GM18507 (cell line): ENCODE results near the gene SMARCD3.

Experiments used
- DNase-seq: peaks from one replicate; pipeline ENCODE4 v3.0.0; 2011; ENCODE audit warnings: low read depth; ENCODE audit not compliant: insufficient read length; ENCODE audit errors: extremely low spot score
- FAIRE-seq: peaks from 2 replicates; lab custom pipeline; 2011; peaks lifted over from hg19 to GRCh38; lab: Jason Lieb, UNC

Gene SMARCD3

DNA sequence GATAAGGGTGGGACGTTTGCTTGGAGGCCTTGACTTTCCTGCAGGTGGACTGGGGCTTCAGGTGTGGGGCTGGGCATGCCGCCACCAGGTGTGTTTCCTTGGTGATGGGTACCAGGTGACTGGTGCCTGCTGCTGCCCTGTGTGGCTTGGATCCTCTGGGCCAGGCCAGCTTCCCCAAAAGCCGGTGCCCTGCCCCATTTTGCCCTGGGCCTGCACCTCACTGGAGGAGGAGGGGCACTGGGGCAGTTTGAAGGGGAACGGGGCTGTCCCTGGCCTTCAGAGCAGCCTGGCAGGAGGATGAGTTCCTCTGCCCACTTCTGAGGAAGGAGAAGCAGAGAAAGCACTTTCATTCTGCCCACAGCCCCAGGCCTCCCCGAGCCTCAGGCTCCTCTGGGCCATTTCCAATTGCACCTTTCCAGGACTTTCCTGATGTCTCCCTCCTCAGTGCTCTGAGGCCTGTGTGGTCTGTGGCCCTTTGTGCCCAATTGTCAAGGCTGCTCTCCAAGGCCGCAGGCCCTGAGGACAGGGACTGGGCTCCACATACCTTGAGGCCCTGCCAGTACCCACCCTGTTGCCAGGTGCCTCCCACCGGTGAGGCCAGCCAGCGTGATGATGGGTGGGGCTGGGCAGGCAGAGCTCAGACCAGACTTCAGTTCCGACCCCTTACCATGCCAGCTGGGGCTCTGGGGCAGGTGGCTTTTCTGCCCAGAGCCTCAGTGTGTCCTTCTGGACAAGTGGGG, 25.3 kb upstream of the SMARCD3 start:
- DNase-seq (no peak), FAIRE-seq (no peak)

DNA sequence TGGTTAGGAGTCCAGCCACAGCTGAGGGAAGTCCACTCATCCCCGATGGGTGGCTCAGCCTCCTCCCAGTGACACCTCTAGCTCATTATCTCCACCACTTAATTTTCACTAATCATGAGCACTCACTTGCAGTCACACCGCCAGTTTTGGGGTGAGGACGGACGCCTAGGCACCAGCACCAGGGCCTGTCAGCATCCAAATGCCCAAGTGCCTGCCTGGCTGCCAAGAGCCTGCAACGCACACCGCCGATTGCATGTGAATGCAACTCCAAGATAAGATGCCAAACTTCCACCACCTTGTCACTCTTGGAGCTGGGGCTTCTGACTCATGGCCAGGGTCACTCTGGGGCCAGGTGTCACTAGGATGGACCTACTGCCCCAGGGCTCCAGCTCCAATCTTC, 24.4 kb upstream of the SMARCD3 start:
- FAIRE-seq (no peak), DNase-seq (no peak)

DNA sequence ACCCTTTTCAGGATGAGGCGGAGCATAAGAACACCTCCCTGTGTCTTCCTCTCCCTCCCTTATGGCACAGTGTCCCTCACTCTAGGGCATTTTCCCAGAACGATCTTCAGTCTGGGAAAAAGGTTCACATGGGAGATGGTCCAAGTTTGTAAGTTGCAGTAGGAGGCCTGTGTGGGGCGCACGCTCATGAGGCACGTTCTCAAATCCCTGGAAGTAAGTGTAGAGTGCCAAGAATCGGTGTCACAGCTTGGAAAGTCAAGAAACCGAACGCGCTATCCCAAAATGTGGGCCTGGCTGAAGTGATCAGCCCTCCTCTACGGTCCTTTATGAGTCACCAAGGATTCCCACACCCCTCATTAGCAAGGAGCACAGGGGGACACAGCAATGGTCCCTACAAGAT, 23.9 kb upstream of the SMARCD3 start:
- FAIRE-seq (no peak), DNase-seq (no peak)

DNA sequence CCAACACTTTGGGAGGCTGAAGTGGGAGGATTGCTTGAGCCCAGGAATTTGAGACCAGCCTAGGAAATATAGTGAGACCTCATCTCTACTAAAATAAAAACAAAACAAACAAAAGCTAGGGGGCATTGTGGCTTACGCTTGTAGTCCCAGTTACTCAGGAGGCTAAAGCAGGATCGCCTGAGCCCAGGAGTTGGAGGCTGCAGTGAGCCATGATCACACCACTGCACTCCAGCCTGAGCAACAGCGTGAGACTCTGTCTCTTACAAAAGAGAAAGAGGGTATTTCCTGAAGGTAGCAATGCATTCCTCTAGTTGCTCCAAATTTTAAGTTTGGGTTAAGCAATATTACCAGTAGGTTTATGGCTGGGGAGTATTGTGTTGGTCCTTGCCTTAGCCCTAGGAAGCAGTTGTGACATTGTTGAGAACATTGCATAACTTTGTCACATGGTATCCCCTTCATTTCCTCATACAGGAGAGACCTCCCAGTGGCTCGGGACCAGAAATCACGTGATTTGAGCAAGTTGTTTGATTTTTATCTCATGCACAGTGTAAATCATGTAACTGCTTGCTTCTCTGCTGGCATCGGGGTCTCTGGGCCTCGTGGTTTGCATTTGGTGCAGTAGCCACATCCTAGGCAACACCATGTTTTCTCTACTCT, 23.3 kb upstream of the SMARCD3 start:
- FAIRE-seq: no peak
- DNase-seq: no peak

DNA sequence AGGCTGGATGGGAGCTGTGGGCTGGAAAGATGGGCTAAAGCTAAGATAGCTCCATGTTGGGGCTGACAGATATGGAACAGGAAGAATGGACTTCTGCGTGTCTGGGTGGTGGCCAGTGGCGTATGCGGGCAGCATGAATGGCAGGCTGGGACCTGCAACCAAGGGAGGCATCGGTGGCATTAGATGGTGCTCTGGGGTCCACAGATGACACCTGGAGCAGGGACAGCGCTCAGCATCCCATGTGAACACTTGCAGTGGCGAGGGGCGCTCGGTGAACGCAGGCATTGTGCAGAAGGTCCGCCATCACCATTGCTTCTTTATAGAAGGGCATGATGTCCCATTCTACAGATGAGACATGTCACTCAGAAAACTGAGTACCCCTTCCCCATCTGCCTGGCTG, 21.0 kb upstream of the SMARCD3 start:
- FAIRE-seq: no peak
- DNase-seq: no peak

DNA sequence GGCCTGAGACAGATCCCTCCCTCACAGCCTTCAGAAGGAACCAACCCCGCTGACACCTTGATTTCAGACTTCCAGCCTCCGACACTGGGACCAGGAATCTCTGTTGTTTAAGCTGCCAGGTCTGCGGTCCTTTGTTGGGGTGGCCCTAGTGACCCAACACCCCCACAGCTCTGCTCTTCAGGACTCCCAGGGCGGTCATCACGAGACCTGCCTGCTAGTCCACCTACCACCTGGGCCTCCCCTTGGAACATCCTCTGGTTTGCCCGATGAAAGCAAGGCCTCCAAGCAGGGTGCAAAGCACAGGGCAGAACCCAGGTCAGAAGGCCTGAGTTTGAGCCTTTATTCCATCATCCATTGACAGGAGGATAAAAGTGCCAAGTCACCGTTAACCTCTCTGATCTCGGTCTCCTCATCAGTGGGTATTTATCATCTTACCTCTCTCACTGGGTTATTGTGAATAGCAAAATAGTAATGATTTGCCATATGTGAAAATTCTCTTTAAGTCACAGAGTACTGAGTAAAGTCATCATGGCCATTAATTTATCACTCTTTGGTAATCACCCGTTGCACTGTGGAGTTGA, 16.9 kb upstream of the SMARCD3 start:
- DNase-seq: no peak
- FAIRE-seq: no peak

DNA sequence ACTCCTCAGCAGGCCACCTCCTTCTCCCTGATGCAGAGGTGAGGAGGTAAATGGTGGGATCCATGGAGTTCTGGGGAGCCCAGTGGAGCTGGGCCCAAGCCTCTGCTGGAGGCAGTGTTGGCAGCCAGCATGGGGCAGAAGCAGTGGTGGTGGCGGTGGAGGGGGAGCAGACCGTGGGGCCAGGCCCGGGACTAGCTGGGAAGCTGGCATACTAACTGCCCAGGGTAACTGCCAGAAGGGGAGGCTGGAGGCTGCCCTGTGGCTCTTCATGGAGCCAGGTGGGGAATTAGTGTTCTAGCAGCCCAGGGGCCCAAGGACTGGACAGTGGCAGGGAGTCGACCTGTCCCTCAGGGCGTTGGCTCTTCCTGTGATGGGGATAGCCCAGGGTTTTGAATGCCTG, 16.1 kb upstream of the SMARCD3 start:
- FAIRE-seq: no peak

DNA sequence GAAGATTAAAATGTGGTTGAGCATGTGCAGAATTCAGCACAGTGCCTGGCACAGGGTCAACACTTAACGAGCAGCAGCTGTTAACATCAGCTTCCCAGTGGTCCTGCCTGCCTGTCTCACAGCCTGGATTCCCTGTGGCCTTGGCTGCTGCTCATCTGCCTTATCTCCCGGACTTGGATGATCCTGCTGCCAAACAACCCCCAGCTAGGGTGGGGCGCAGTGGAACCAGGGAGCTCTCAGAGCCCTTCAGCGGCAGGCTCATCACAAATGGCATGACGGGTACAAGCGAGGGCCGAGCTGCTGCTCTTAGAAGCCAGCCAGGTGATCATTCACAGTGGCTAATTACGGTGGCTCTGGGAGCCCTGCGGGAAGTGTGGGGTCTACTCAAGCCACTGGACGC, 13.0 kb upstream of the SMARCD3 start:
- FAIRE-seq (no peak), DNase-seq (no peak)

More for the DNA sequence above, 16.1 kb upstream of the SMARCD3 start:
- DNase-seq: no peak

DNA sequence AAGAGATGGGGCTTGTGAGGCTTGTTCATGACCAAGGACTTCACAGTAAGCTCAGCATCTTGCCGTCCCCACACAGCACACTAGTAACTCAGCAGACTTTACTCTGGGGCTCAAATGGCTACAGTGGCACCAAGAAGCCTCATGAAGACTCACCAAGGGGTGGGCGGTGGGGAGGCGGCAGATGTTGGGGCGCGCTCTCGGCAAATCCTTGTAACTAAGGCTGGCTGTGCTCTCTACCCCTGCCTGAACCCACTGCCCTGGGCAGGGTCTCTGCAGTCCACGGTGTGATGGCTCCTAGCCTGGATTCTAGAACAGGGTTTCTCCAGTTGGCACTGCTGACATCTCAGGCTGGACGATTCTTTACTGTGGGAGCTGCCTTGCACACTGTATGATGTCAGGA, 12.4 kb upstream of the SMARCD3 start:
- no peak for DNase-seq
- no peak for FAIRE-seq

DNA sequence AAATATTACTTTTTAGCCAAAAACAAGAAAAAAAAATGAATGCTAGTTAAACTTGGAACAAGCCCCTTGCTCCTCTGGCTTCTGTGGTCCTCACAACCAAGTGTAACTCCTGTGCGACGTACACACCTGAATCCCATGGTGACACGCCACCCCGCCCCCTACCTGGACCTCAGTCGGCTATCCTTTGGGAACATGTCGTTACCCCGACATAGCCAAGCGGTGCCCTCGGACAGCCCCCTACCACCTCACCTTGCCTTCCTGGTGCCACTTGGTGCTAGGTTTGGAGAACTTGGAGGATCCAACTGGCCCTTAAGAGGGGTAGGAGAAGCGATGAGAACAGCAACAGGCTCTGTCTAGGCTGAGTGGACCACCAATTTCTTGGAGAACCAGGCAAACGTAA, 12.0 kb upstream of the SMARCD3 start:
- DNase-seq (no peak), FAIRE-seq (no peak)

DNA sequence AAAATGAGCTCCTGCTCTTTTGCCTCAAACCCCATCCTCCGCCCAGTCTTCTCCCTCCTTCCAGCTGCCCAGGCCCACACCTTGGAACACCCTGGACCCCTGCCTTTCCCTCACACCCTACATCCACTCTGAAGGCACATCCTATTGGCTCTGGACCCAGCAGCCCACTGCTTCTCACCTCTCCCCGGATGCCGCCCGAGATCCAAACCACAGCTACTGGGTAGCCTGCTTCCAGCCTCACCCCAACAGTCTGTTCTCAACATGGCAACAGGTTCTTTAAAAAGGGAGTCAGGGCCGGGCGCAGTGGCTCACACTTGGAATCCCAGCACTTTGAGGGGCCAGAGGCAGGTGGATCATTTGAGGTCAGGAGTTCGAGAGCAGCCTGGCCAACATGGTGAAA, 9.5 kb upstream of the SMARCD3 start:
- no peak for FAIRE-seq
- no peak for DNase-seq

DNA sequence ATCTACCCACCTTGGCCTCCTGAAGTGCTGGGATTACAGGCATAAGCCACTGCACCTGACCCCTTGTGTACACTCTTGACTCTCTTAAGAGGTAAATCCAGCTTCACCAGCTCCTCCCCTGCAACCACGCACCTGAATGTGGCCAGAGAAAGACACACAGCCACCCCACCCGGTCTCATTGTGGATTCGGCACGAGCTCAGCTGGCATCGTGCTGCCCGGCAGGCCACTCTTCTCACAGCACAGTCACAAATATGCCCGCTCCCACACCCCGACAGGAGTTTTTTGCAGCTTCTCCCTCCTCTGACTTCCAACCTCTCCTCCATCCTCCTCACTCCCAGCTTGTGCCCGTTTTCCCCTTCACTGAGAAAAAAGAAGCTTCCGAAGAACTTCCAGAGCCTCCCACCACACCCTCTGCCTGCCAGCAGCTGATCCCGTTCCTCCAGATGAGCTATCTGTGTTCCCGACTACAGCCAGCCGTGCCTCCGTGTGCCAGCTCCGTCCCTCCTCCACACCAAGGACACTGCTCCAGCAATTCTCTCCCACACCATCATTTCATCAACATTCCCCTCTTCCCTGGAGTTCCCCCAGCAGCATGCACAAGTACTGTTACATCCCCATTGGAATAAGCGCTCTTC, 8.0 kb upstream of the SMARCD3 start:
- FAIRE-seq (no peak), DNase-seq (no peak)

DNA sequence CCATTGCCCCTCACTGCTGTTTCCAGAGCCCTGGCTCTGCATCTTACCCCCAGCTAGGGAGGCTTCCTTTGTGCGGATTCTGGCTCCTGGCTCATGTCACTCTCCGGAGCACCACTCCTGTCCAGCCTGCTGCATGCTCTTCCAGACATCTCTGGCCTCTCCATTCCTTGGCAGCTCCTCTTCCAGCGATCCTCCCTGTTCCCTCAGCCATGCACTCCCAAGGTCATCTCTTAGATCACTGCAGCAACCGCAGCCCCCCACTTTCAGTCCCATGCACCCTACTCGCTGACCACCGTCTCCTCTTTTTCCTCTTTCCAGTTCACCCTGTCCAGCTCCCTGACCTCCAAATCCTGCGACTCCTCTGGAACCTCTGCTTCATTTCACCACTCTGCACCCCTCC, 6.9 kb upstream of the SMARCD3 start:
- DNase-seq (no peak), FAIRE-seq (no peak)

DNA sequence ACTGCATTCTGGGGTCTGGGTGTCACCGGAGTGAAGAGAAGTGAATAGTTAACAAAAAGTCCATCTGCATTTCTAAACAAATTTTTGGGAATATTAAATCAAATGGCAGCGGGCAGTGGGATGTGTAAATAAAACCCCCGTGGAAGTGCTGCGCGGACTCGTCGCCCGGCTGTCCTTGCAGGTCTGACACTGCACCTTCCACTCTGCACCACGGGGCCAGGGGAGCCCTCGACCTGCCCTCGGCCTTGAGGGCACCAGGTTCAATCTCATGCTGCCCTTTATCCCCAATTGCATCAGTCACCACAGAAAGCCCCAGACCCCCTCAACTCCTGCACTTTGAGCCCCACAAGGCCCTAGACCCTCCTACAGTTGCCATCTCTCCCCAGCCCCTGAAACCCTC, 6.4 kb upstream of the SMARCD3 start:
- FAIRE-seq (no peak), DNase-seq (no peak)

DNA sequence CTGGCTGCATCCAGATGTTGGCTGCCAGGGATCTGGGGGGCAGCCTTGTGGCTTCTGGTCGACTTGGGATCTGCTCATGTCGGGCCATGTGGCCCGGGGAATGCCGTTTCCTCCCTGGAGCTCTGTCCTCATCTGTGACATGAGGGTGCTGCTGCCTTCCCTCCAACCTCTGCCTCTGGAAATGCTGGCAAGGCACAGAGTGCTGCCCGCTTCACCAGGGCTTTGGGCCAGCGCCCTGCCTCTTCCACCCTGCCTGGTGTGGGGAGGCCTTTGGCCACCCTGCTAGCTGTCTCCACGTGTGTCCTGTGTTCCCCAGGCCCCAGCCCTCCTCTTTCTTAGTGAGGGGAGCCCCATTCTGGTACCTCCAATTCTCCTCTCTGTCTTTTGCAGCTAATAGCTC, 5.8 kb upstream of the SMARCD3 start:
- FAIRE-seq: no peak

DNA sequence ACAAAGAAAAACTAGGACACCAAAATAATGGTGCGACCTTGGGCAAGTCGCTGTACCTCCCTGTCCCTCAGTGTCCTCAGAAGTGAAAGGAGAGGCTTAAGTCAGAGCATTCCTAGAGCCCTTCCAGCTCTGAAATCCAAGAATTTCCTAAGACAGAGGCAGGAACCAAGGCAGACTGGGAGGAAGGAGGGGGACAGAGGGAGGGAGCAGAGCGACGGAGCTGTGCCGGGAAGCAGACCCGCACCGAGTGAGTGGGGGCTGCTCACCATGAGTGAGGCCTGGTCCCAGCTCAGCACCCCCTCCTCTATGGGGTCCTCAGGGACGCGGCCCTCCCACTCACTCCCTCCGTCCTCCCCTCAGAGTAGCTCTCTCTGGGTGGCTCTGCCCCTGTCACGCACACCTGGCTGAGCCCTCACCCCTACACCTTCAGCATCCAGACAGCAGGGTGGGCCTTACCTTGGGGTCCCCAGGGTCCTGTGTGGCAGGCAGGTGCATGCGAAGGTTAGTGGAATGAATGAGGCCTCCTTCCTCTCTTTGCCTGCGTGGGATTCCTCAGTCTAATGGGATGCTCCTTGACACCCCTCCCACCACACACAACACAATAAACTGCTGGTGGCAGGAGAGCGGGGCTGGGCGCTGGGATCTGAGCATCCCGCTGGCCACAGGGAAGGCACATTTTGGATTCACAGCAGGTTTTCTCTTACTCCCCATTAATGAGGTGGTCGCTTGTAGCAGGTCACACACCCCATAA, 4.6 kb upstream of the SMARCD3 start:
- DNase-seq: no peak
- no peak for FAIRE-seq

More for the DNA sequence above, 5.8 kb upstream of the SMARCD3 start:
- no peak for DNase-seq

DNA sequence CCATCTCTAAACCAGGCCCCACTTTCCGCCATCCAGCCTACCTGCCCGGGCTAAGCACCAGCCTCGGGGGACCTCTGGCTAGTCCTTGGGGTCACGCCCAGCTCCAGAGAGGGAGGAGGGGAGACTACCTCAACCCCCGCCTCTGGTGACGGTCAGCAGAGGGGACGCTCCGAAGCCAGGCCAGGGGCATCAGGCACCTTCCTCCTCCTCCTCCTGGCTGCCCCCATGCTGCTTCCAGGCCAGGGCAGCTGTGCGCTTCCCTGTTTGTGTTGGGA, 4.0 kb upstream of the SMARCD3 start:
- no peak for FAIRE-seq

DNA sequence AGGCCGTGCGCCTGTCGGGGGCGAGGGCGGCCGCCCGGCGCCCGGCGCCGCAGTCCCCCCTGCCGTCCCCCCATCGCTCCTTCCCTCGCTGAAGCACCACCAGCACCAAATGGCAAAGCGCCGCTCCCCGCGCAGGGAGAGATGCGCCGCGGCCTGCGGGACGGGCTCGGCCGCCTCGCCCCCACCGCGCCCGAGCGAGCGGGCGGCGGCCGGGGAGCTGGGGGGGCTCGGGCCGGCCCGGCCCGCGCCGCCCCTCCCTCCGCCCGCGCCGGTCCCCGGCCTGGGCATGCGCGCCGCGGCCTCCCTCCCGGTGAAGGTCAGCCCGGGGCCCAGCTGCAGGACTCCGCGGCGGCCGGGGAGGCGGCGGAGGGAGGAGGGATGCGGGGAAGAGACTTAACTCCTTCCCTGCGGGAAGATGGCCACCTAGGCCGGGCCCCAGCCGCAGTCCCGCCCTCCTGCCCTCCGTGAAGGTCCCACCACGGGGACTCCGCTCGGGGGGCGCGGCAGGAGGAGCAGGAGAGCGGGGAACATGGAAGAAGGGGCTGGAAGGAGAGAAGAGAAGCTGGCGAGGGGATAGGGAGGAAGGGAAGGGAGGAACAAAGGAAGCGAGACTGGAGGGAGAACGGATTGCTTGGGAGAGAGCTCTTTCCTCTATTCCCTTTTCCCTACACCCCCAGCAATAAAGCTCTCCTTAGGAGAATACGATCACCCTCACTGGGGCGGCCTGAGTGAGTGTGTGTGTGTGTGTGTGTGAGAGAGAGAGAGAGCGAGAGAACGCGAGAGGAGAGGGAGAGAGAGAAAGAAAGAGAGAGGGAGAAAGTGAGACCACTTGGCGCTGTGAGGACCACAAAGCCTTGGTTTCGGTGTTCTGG, 3.4 kb upstream of the SMARCD3 start:
- DNase-seq: no peak
- no peak for FAIRE-seq

More for the DNA sequence above, 4.0 kb upstream of the SMARCD3 start:
- DNase-seq: no peak

DNA sequence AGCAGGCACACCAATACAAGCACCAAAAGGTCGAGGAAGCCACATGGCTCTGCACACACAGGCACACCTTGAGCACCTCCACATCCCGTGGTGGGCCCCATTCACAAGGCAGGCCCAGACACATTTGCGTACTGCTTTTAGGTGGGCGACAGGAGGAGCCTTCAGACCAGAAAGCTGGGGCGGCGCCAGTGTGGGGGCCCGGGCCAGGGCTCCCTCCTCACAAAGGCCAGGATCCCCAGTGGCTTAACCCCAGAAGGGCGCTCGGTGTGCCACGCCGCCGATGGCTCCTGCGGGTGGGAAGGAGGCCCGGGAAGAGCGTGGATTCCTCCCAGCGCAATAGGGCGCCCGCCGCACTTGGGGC, 2.8 kb upstream of the SMARCD3 start:
- DNase-seq: no peak
- FAIRE-seq: no peak
